Keratinocyte (primary cell): ENCODE results near the gene ZBTB20. TPM values are rescaled to one million over a fixed set of nuclear protein-coding genes. Genes with fewer than 3 reads are reported as not detected.

ENCODE experiments used
- DNase-seq: peaks from one replicate; pipeline ENCODE4 v3.0.0-alpha.2; 2011; ENCODE audit warnings: low read depth, missing footprints, low spot score
- FAIRE-seq: peaks from 2 replicates; lab custom pipeline; 2011; peaks lifted over from hg19 to GRCh38; lab: Jason Lieb, UNC
- H2AFZ ChIP-seq: 2 replicates; pipeline ENCODE4 v1.6.0; 2012; ENCODE audit warnings: low read length, control low read depth, inconsistent platforms; ENCODE audit not compliant: control insufficient read depth
- H3K27ac ChIP-seq: 2 replicates; pipeline ENCODE4 v1.5.1; 2011; ENCODE audit warnings: low read length; ENCODE audit not compliant: control insufficient read depth, insufficient read depth
- H3K27me3 ChIP-seq: 3 replicates; pipeline ENCODE4 v1.6.0; 2011; ENCODE audit warnings: low read length; ENCODE audit not compliant: control insufficient read depth, insufficient read depth; ENCODE audit errors: extremely low read depth
- H3K36me3 ChIP-seq, 2 experiments: 2 replicates in 1 of 2; 3 replicates in 1 of 2; pipeline ENCODE4 v1.5.1; 2011; ENCODE audit warnings: low read length in 2 of 2, mild to moderate bottlenecking in 1 of 2; ENCODE audit not compliant: control insufficient read depth in 2 of 2, insufficient read depth in 2 of 2; ENCODE audit errors: extremely low read depth in 1 of 2
- H3K4me1 ChIP-seq: 3 replicates; pipeline ENCODE4 v1.5.1; 2011; ENCODE audit warnings: low read length; ENCODE audit not compliant: control insufficient read depth, insufficient read depth; ENCODE audit errors: extremely low read depth
- H3K4me2 ChIP-seq: 3 replicates; pipeline ENCODE4 v1.6.0; 2011; ENCODE audit warnings: low read depth, low read length; ENCODE audit not compliant: control insufficient read depth, insufficient read depth; ENCODE audit errors: extremely low read depth
- H3K4me3 ChIP-seq, 3 experiments: fragments of 200-600 bp in 1 of 3; sonication (generic) in 1 of 3; 2 replicates in 2 of 3; 3 replicates in 1 of 3; pipeline ENCODE4 v1.5.1; 2011 to 2016; ENCODE audit warnings: low read length in 3 of 3, mild to moderate bottlenecking in 3 of 3, control low read depth in 2 of 3, inconsistent platforms in 1 of 3, low read depth in 1 of 3, mixed read lengths in 1 of 3, mixed run types in 1 of 3, moderate library complexity in 1 of 3; ENCODE audit not compliant: control insufficient read depth in 2 of 3, insufficient read depth in 2 of 3; ENCODE audit errors: extremely low read depth in 1 of 3
- H3K79me2 ChIP-seq: 2 replicates; pipeline ENCODE4 v1.6.0; 2012; ENCODE audit warnings: low read length; ENCODE audit not compliant: control insufficient read depth, insufficient read depth
- H3K9ac ChIP-seq: 3 replicates; pipeline ENCODE4 v1.6.0; 2011; ENCODE audit warnings: low read length; ENCODE audit not compliant: control insufficient read depth, insufficient read depth; ENCODE audit errors: extremely low read depth
- H3K9me1 ChIP-seq: 3 replicates; pipeline ENCODE4 v1.6.0; 2011; ENCODE audit warnings: low read length; ENCODE audit not compliant: control insufficient read depth, insufficient read depth; ENCODE audit errors: extremely low read depth
- H3K9me3 ChIP-seq: 2 replicates; pipeline ENCODE4 v1.5.1; 2012; ENCODE audit warnings: low read depth, low read length; ENCODE audit not compliant: control insufficient read depth
- H4K20me1 ChIP-seq: 3 replicates; pipeline ENCODE4 v1.6.0; 2011; ENCODE audit warnings: low read length; ENCODE audit not compliant: control insufficient read depth, insufficient read depth; ENCODE audit errors: extremely low read depth
- EZH2 ChIP-seq: IDR thresholded peaks from one replicate; pipeline ENCODE4 v1.6.1; 2012; ENCODE audit warnings: inconsistent platforms, mild to moderate bottlenecking, low read length, moderate library complexity
- dilution Hi-C: fragments of 300-500 bp; cut with MboI; formaldehyde crosslinking; loops from one replicate; pipeline ENCODE4 v1.7.0; 2020; ENCODE audit warnings: low sequenced_read_pairs; ENCODE audit not compliant: extremely low pct_ligation_motif_present
- polyA plus RNA-seq, 5 experiments: library from polyadenylated mRNA; depleted of rRNA in 3 of 5; stranded (reverse) in 3 of 5; stranded (forward) in 1 of 5; unstranded in 1 of 5; fragments of >200 nt; gene quantifications; 1 replicate in 1 of 5; 2 replicates in 3 of 5; 3 replicates in 1 of 5; pipeline versions ENCODE4 v1.2.1 to v1.2.3, GENCODE V29; 2011 to 2012; ENCODE audit warnings: missing spikeins in 2 of 5, low read depth in 1 of 5, low replicate concordance in 1 of 5
- TF ChIP-seq, protein P1 (sequence below), 3 experiments: IDR thresholded peaks in 1 of 3; conservative IDR thresholded peaks in 1 of 3; optimal IDR thresholded peaks in 1 of 3; 2 replicates in 2 of 3; 3 replicates in 1 of 3; pipeline versions ENCODE3 to v1.5.1; 2011; ENCODE audit warnings: low read length in 3 of 3, mild to moderate bottlenecking in 3 of 3, moderate library complexity in 2 of 3, control low read depth in 1 of 3, inconsistent platforms in 1 of 3; ENCODE audit not compliant: insufficient read depth in 2 of 3; ENCODE audit errors: extremely low read depth in 1 of 3

The ZBTB20 gene
- polyA plus RNA-seq, 1 donor (not counting 4 experiments of a cell fraction or from before 2014, with no cell fraction given): 0.52 TPM

DNA sequence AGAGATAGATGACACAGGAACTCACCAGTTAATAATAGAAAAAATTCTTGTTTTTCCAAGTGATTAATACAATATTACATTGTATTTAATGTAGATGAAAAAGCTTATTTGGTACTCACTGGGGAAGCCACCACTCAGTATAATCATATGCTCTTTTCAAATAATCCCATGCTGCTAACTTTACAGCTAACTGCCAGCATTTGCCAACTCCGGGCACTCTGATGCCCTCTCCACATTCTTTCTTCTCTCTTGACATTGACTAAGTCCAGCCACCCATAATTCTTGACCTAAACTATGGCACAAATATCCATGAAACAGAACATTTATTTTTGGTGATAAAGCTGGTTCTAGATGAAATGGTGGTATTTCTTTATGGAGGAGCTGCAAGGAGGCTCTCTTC, 384.9 kb downstream of the ZBTB20 start:
- no peaks in the 10 kb centered on the region for H3K9me1 ChIP-seq
- no peak overlapping the region for H3K4me3 ChIP-seq
- DNase-seq (no peak), FAIRE-seq (no peak)
- no peaks in the 10 kb centered on the region for H3K79me2 ChIP-seq
- no peak overlapping the region for H3K9ac ChIP-seq
- no peaks in the 10 kb centered on the region for H3K27me3 ChIP-seq
- H4K20me1 ChIP-seq: no peaks in the 10 kb centered on the region
- H3K36me3 ChIP-seq: no peaks in the 10 kb centered on the region
- dilution Hi-C loops: no loop called here
- TF ChIP-seq, protein P1, sequence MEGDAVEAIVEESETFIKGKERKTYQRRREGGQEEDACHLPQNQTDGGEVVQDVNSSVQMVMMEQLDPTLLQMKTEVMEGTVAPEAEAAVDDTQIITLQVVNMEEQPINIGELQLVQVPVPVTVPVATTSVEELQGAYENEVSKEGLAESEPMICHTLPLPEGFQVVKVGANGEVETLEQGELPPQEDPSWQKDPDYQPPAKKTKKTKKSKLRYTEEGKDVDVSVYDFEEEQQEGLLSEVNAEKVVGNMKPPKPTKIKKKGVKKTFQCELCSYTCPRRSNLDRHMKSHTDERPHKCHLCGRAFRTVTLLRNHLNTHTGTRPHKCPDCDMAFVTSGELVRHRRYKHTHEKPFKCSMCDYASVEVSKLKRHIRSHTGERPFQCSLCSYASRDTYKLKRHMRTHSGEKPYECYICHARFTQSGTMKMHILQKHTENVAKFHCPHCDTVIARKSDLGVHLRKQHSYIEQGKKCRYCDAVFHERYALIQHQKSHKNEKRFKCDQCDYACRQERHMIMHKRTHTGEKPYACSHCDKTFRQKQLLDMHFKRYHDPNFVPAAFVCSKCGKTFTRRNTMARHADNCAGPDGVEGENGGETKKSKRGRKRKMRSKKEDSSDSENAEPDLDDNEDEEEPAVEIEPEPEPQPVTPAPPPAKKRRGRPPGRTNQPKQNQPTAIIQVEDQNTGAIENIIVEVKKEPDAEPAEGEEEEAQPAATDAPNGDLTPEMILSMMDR (optimal IDR thresholded peaks at IDR 0.05 in 1 of 3, IDR thresholded peaks at IDR 0.05 in 1 of 3, conservative IDR thresholded peaks at IDR 0.05 in 1 of 3; ENCODE audit: extremely low read depth in 1 of 3, insufficient read depth in 2 of 3, low read length in 3 of 3): no peak
- TF ChIP-seq EZH2: no peak
- no peaks in the 10 kb centered on the region for H3K4me1 ChIP-seq
- no peak overlapping the region for H3K4me2 ChIP-seq
- H3K27ac ChIP-seq: no peak overlapping the region
- H3K9me3 ChIP-seq: no peaks in the 10 kb centered on the region
- H2AFZ ChIP-seq: no peak overlapping the region

DNA sequence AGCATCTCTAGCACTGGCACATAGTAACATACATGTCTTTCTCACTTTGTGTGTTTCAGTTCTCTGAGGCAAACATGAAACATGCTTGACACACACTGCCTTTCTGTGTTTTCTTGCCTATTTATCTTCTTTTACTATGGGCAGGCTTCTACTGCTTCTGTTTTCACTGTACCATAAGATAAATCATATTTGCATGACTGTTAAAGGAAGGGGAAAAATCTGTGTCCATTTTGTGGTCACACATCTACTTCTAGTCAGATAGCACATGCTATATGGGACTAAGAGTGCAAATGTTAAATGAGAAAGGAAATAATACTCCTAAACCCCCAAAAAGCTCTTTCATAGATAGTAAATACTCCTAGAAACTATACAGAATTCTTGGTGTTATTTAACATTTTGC, 386.4 kb downstream of the ZBTB20 start:
- Histone ChIP-seq H3K79me2 (no peaks in the 10 kb centered on the region), H3K27ac (no peak overlapping the region), H3K4me3 (no peak overlapping the region), H3K36me3 (no peaks in the 10 kb centered on the region), H2AFZ (no peak overlapping the region), H4K20me1 (no peaks in the 10 kb centered on the region), H3K9me3 (no peaks in the 10 kb centered on the region), H3K4me2 (no peak overlapping the region), H3K9me1 (no peaks in the 10 kb centered on the region), H3K4me1 (no peaks in the 10 kb centered on the region), H3K9ac (no peak overlapping the region), H3K27me3 (no peaks in the 10 kb centered on the region)
- dilution Hi-C loops: no loop called here
- no peak for DNase-seq
- no peak for FAIRE-seq
- TF ChIP-seq, protein P1 (optimal IDR thresholded peaks at IDR 0.05 in 1 of 3, IDR thresholded peaks at IDR 0.05 in 1 of 3, conservative IDR thresholded peaks at IDR 0.05 in 1 of 3; ENCODE audit: extremely low read depth in 1 of 3, insufficient read depth in 2 of 3, low read length in 3 of 3): no peak
- no peak for TF ChIP-seq EZH2
